HepG2 (cell line): ENCODE measurements around the gene UTP3. TPM values are rescaled to one million over a fixed set of nuclear protein-coding genes. Genes with fewer than 3 reads are reported as not detected.
A peak's percentile ranks its signal among the peaks of the same experiment; 100 is the strongest.

ENCODE experiments used
- ATAC-seq: fragments of 200-7000 bp; cut with Tn5 transposase; 3 replicates; pipeline ENCODE4 v1.9.1; 2020; ENCODE audit warnings: mild to moderate bottlenecking, moderate library complexity
- BruUV-seq: library from RNA; stranded (reverse); fragments of 400-500 nt; replicated peaks from 2 replicates; lab custom pipeline; 2021; lab: Mats Ljungman, UMichigan
- CTCF ChIA-PET: fragments of 300-600 bp; formaldehyde crosslinking; extraction: SDS; loops from one replicate; lab custom pipeline; 2021; ENCODE audit warnings: low total read pairs, inconsistent platforms, low intra/inter-chr PET ratio; lab: Yijun Ruan, JAX
- POLR2A ChIA-PET: fragments of 350-600 bp; sonication (Branson Sonifier 250); formaldehyde crosslinking; loops from one replicate; lab custom pipeline; 2020; ENCODE audit warnings: antibody characterized with exemption, inconsistent platforms; lab: Yijun Ruan, JAX
- DNase-seq: peaks from one replicate; pipeline ENCODE4 v3.0.0-alpha.2; 2015; ENCODE audit warnings: low spot score
- FAIRE-seq: peaks from 3 replicates; lab custom pipeline; 2011; peaks lifted over from hg19 to GRCh38; lab: Jason Lieb, UNC
- H2AFZ ChIP-seq: one replicate; pipeline ENCODE4 v1.6.1; 2011; ENCODE audit warnings: low read length, inconsistent platforms
- H3K27ac ChIP-seq: fragments of 300-600 bp; 3 replicates; pipeline ENCODE4 v1.8.0; 2011; ENCODE audit warnings: mixed run types, mild to moderate bottlenecking, mixed read lengths, low read length, inconsistent platforms; ENCODE audit not compliant: insufficient read depth; ENCODE audit errors: extremely low read length
- H3K27me3 ChIP-seq, 2 experiments: fragments of 200-600 bp in 1 of 2; 2 replicates in 1 of 2; 3 replicates in 1 of 2; pipeline versions ENCODE4 v1.6.0 to v1.8.0; 2011; ENCODE audit warnings: low read length in 2 of 2, mild to moderate bottlenecking in 2 of 2, moderate library complexity in 2 of 2, inconsistent platforms in 1 of 2; ENCODE audit not compliant: insufficient read depth in 2 of 2, control insufficient read depth in 1 of 2
- H3K36me3 ChIP-seq, 2 experiments: fragments of 200-600 bp in 1 of 2; replicated peaks in 1 of 2; 2 replicates in 1 of 2; 3 replicates in 1 of 2; pipeline versions ENCODE4 v1.5.1 to v1.8.0; 2011; ENCODE audit warnings: low read length in 2 of 2, inconsistent platforms in 1 of 2; ENCODE audit not compliant: insufficient read depth in 2 of 2, control insufficient read depth in 1 of 2
- H3K4me1 ChIP-seq: 2 replicates; pipeline ENCODE4 v1.5.1; 2012; ENCODE audit warnings: low read length, inconsistent platforms; ENCODE audit not compliant: insufficient read depth
- H3K4me2 ChIP-seq: 2 replicates; pipeline ENCODE4 v1.6.0; 2011; ENCODE audit warnings: low read depth, low read length, inconsistent platforms
- H3K4me3 ChIP-seq, 3 experiments: fragments of 200-600 bp in 1 of 3; sonication (generic), shearing (Covaris generic) in 1 of 3; replicated peaks in 1 of 3; 2 replicates each; pipeline ENCODE4 v1.5.1; 2011 to 2016; ENCODE audit warnings: low read length in 3 of 3, inconsistent platforms in 2 of 3, low read depth in 2 of 3, mild to moderate bottlenecking in 2 of 3, control low read depth in 1 of 3, mixed read lengths in 1 of 3; ENCODE audit not compliant: insufficient read depth in 1 of 3
- H3K79me2 ChIP-seq: one replicate; pipeline ENCODE4 v1.6.1; 2011; ENCODE audit warnings: low read length, inconsistent platforms; ENCODE audit not compliant: insufficient read depth
- H3K9ac ChIP-seq: 2 replicates; pipeline ENCODE4 v1.6.0; 2011; ENCODE audit warnings: mild to moderate bottlenecking, low read depth, low read length, inconsistent platforms; ENCODE audit not compliant: insufficient read depth
- H3K9me3 ChIP-seq: 2 replicates; pipeline ENCODE4 v1.5.1; 2012; ENCODE audit warnings: mild to moderate bottlenecking, low read length
- H4K20me1 ChIP-seq: 2 replicates; pipeline ENCODE4 v1.6.0; 2011; ENCODE audit warnings: inconsistent platforms, mild to moderate bottlenecking, low read length, moderate library complexity; ENCODE audit not compliant: insufficient read depth
- EEA1 ChIP-seq: sonication (generic); formaldehyde crosslinking; IDR thresholded peaks from 2 replicates; pipeline ENCODE4 v1.5.1; 2020; ENCODE audit warnings: mild to moderate bottlenecking, missing genetic modification reagents, borderline replicate concordance
- HDAC1 ChIP-seq: sonication (generic); formaldehyde crosslinking; IDR thresholded peaks from 2 replicates; pipeline ENCODE4 v1.5.1; 2020; ENCODE audit warnings: mild to moderate bottlenecking, missing genetic modification reagents
- IKZF4 ChIP-seq: sonication (generic); formaldehyde crosslinking; IDR thresholded peaks from 2 replicates; pipeline ENCODE4 v1.5.1; 2020; ENCODE audit warnings: borderline replicate concordance, mild to moderate bottlenecking, low read depth, missing genetic modification reagents; ENCODE audit errors: not compliant biosample characterization
- KDM2A ChIP-seq: sonication (generic); formaldehyde crosslinking; IDR thresholded peaks from 2 replicates; pipeline ENCODE4 v1.4.0; 2020; ENCODE audit warnings: low read depth, missing genetic modification reagents, borderline replicate concordance
- KDM3A ChIP-seq: IDR thresholded peaks from 2 replicates; pipeline ENCODE4 v1.6.1; 2018; ENCODE audit warnings: low read depth, missing compliant biosample characterization
- RXRA ChIP-seq: sonication (generic); formaldehyde crosslinking; IDR thresholded peaks from 2 replicates; pipeline ENCODE4 v1.5.1; 2020; ENCODE audit warnings: missing genetic modification reagents
- SRY ChIP-seq: sonication (generic); formaldehyde crosslinking; IDR thresholded peaks from 2 replicates; pipeline ENCODE4 v1.8.0; 2022; ENCODE audit warnings: mild to moderate bottlenecking, missing genetic modification reagents
- ZFP36 ChIP-seq: fragments of 150-350 bp; IDR thresholded peaks from 2 replicates; pipeline ENCODE4 v1.6.1; 2018; ENCODE audit warnings: borderline replicate concordance, low read length, low read depth; ENCODE audit not compliant: partially characterized antibody
- ZKSCAN5 ChIP-seq: sonication (generic); formaldehyde crosslinking; IDR thresholded peaks from 2 replicates; pipeline ENCODE4 v1.5.1; 2020; ENCODE audit warnings: mild to moderate bottlenecking, missing genetic modification reagents
- ZNF616 ChIP-seq: sonication (generic); formaldehyde crosslinking; IDR thresholded peaks from 2 replicates; pipeline ENCODE4 v1.5.0; 2020; ENCODE audit warnings: low read depth, mild to moderate bottlenecking, missing genetic modification reagents
- ZNF784 ChIP-seq: sonication (generic); formaldehyde crosslinking; IDR thresholded peaks from 2 replicates; pipeline ENCODE4 v1.5.1; 2020; ENCODE audit warnings: missing genetic modification reagents, mild to moderate bottlenecking, borderline replicate concordance
- WGBS: methylation state at CpG from one replicate; pipeline ENCODE4 v1.1.6; 2017; ENCODE audit warnings: low lambda C conversion rate; 5-methylcytosine and 5-hydroxymethylcytosine counted together
- in situ Hi-C: cut with HindIII; loops from 2 replicates; pipeline ENCODE4 v1.10.0; 2017; ENCODE audit warnings: low pct_unique_long_range_greater_than_20kb; ENCODE audit not compliant: extremely low pct_ligation_motif_present
- intact Hi-C: fragments of 100-400 bp; cut with micrococcal nuclease; formaldehyde crosslinking; loops from one replicate; pipeline ENCODE4 v1.10.0; 2022; ENCODE audit not compliant: unreplicated experiment
- polyA plus RNA-seq, 8 experiments: library from polyadenylated mRNA; depleted of rRNA in 3 of 8; stranded (reverse) in 7 of 8; unstranded in 1 of 8; fragments of >200 nt; fragmentation: Illumina TruSeq in 4 of 8; extraction: Trizol in 4 of 8; gene quantifications; 2 replicates each; pipeline versions ENCODE4 v1.2.1 to v1.2.3, GENCODE V29; 2011 to 2016; ENCODE audit warnings: low read depth in 4 of 8, missing spikeins in 1 of 8, mixed read lengths in 1 of 8; ENCODE audit not compliant: insufficient read depth in 1 of 8
- total RNA-seq, 5 experiments: library from RNA; depleted of rRNA; stranded (reverse); fragments of >200 nt; fragmentation: Illumina TruSeq; extraction: Trizol; gene quantifications; 2 replicates each; pipeline ENCODE4 v1.2.3, GENCODE V29; 2016; ENCODE audit warnings: low read depth in 1 of 5
- TF ChIP-seq, protein P1 (sequence below): sonication (generic); formaldehyde crosslinking; IDR thresholded peaks from 2 replicates; pipeline ENCODE4 v1.5.0; 2020; ENCODE audit warnings: mild to moderate bottlenecking, missing genetic modification reagents, borderline replicate concordance

Gene UTP3
- total and polyA plus RNA-seq, 2 of the 13 experiments (the other 11 are each of a cell fraction or from before 2014, with no cell fraction given): 6.9 to 19.5 TPM

GRCh38 chr4:70713453-70714078 is 25.2 kb downstream of the UTP3 start (continued):
- TF ChIP-seq KDM3A (CRISPR knock-in tag) (no peak), SRY (no peak)

DNA sequence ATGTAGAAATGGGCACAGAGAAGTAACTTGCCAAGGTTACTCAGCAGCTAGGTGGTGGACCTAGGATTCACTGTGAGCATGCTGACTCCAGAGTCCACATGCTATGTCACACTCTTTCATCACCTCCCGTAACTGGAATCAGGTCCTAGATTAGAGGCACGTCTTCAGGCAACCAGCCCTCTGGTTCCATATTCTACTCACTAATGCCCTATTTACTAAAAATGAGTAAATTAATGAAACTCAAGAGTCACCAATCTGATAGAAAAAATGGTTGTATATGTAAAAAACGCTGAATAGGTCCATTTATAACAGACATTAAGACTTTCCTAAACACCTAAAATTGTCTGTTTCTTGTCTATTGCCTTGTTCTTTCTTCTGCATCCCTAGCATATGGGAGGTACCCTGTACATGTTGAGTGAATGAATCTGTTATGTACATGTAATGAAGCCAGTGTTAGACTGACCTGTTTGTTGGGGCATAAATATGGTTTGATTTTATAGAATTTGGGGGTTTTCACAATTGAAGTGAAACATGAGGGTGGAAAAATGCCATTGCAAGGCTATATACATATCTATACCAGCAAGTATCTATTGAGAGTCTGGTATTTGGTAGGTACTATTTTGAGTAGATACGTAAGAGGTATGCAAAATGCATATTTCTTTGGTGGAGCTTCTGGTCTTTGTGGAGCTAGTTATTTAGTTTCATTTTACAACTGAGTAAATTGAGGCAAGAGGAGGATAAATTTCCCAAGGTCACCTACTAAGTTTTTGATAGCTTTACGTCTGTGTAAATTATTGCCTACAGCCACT is 26.0 kb downstream of the UTP3 start:
- Histone ChIP-seq H3K79me2 (peaks cover 29% of the 10 kb centered on the region), H2AFZ (no peak overlapping the region), H3K9me3 (no peaks in the 10 kb centered on the region), H4K20me1 (no peaks in the 10 kb centered on the region), H3K27ac (peak overlapping the region; percentile 57), H3K4me2 (peak overlapping the region; percentile 55), H3K9ac (no peak overlapping the region), H3K27me3 (no peaks in the 10 kb centered on the region), H3K4me1 (peaks cover 79% of the 10 kb centered on the region), H3K4me3 (peak overlapping the region in 1 of 3 experiments; percentile 32; a peak in 1 of 6 replicates), H3K36me3 (no peaks in the 10 kb centered on the region)
- TSS peak; percentile 9 for BruUV-seq
- FAIRE-seq: peak; percentile 67
- ChIA-PET CTCF (no interaction called here), POLR2A (interaction anchor here (1.6 kb wide), 1 partner anchor 10 kb away, joined by 8 read pairs; no protein-coding TSS in a partner anchor)
- DNase-seq: peak; percentile 75
- intact Hi-C loops (no loop called here), in situ Hi-C loops (no loop called here)
- peak; percentile 95 for ATAC-seq
- 37% methylated on average over 5 of the region's 5 CpGs for WGBS
- TF ChIP-seq IKZF4 (CRISPR knock-in tag) (no peak), KDM3A (CRISPR knock-in tag) (no peak), ZKSCAN5 (CRISPR knock-in tag) (peak; percentile 61; the same call in 1 of the 2 replicates), ZFP36 (no peak), KDM2A (CRISPR knock-in tag) (no peak), ZNF616 (CRISPR knock-in tag) (no peak), HDAC1 (no peak), RXRA (no peak), EEA1 (no peak), ZNF784 (CRISPR knock-in tag) (no peak)
- TF ChIP-seq, protein P1, sequence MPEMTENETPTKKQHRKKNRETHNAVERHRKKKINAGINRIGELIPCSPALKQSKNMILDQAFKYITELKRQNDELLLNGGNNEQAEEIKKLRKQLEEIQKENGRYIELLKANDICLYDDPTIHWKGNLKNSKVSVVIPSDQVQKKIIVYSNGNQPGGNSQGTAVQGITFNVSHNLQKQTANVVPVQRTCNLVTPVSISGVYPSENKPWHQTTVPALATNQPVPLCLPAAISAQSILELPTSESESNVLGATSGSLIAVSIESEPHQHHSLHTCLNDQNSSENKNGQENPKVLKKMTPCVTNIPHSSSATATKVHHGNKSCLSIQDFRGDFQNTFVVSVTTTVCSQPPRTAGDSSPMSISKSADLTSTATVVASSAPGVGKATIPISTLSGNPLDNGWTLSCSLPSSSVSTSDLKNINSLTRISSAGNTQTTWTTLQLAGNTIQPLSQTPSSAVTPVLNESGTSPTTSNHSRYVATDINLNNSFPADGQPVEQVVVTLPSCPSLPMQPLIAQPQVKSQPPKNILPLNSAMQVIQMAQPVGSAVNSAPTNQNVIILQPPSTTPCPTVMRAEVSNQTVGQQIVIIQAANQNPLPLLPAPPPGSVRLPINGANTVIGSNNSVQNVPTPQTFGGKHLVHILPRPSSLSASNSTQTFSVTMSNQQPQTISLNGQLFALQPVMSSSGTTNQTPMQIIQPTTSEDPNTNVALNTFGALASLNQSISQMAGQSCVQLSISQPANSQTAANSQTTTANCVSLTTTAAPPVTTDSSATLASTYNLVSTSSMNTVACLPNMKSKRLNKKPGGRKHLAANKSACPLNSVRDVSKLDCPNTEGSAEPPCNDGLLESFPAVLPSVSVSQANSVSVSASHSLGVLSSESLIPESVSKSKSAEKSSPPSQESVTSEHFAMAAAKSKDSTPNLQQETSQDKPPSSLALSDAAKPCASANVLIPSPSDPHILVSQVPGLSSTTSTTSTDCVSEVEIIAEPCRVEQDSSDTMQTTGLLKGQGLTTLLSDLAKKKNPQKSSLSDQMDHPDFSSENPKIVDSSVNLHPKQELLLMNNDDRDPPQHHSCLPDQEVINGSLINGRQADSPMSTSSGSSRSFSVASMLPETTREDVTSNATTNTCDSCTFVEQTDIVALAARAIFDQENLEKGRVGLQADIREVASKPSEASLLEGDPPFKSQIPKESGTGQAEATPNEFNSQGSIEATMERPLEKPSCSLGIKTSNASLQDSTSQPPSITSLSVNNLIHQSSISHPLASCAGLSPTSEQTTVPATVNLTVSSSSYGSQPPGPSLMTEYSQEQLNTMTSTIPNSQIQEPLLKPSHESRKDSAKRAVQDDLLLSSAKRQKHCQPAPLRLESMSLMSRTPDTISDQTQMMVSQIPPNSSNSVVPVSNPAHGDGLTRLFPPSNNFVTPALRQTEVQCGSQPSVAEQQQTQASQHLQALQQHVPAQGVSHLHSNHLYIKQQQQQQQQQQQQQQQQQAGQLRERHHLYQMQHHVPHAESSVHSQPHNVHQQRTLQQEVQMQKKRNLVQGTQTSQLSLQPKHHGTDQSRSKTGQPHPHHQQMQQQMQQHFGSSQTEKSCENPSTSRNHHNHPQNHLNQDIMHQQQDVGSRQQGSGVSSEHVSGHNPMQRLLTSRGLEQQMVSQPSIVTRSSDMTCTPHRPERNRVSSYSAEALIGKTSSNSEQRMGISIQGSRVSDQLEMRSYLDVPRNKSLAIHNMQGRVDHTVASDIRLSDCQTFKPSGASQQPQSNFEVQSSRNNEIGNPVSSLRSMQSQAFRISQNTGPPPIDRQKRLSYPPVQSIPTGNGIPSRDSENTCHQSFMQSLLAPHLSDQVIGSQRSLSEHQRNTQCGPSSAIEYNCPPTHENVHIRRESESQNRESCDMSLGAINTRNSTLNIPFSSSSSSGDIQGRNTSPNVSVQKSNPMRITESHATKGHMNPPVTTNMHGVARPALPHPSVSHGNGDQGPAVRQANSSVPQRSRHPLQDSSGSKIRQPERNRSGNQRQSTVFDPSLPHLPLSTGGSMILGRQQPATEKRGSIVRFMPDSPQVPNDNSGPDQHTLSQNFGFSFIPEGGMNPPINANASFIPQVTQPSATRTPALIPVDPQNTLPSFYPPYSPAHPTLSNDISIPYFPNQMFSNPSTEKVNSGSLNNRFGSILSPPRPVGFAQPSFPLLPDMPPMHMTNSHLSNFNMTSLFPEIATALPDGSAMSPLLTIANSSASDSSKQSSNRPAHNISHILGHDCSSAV: no peak
